ENCODE results near the gene TRPV5. TPM values are rescaled to one million over a fixed set of nuclear protein-coding genes. Genes with fewer than 3 reads are reported as not detected.

Gene TRPV5
- total and polyA plus RNA-seq, 2 of the 8 experiments (the other 6 are each of a cell fraction or from before 2014, with no cell fraction given): 0.03 TPM; not detected in 1

DNA sequence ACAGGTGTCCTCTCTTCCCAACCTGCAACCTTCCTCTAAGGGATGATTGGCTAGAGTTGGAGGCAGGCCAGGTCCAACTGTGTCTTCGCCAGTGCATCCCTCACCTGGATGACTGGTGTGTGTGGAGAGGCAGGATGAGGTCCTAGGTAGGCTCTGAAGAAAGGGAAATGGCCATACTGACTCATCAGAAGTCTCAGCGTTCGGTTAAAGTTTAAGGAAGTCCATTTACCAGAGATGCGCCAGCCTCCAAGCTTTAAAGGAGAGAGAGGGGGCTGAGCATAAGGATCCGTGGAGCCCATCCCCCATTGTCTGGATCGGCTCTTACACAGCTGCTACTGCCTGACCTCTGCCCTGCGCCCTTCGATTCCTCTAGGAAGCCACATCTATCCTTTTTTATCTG lies 24.2 kb upstream of the TRPV5 start (continued):
- no peak for TF ChIP-seq CHD7 (IDR thresholded peaks at IDR 0.05; ENCODE audit: insufficient replicate concordance, low read length)
- no peak for TF ChIP-seq KDM5A (IDR thresholded peaks at IDR 0.05; ENCODE audit: low read length)
- no peak for TF ChIP-seq TEAD4 (IDR thresholded peaks at IDR 0.05; ENCODE audit: low read depth, low read length)
- TF ChIP-seq SIX5 (IDR thresholded peaks at IDR 0.05; ENCODE audit: low read depth, low read length): no peak
- TF ChIP-seq SP4 (IDR thresholded peaks at IDR 0.05; ENCODE audit: low read length): no peak
- TF ChIP-seq HDAC2 (IDR thresholded peaks at IDR 0.05; ENCODE audit: borderline replicate concordance in 1 of 2, low read depth in 2 of 2, low read length in 2 of 2): no peak
- TF ChIP-seq CTBP2 (IDR thresholded peaks at IDR 0.05; ENCODE audit: borderline replicate concordance, insufficient read depth, insufficient read length, low read length): no peak
- TF ChIP-seq BCL11A (IDR thresholded peaks at IDR 0.05; ENCODE audit: low read depth in 2 of 2, low read length in 2 of 2): no peak
- TF ChIP-seq ZNF274 (IDR thresholded peaks at IDR 0.05; ENCODE audit: borderline replicate concordance, extremely low read depth, low read length): no peak
- TF ChIP-seq, protein P1, sequence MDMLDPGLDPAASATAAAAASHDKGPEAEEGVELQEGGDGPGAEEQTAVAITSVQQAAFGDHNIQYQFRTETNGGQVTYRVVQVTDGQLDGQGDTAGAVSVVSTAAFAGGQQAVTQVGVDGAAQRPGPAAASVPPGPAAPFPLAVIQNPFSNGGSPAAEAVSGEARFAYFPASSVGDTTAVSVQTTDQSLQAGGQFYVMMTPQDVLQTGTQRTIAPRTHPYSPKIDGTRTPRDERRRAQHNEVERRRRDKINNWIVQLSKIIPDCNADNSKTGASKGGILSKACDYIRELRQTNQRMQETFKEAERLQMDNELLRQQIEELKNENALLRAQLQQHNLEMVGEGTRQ (IDR thresholded peaks at IDR 0.05; ENCODE audit: low read length): no peak

All from H1 (cell line).